GM21381 (cell line): ENCODE results near the gene RAB3B.
"Not testable (repeated sequence)": the region's sequence is repeated elsewhere in the genome, so short reads cannot be mapped to it uniquely, and the experiment has no call there.

Source experiments
- ATAC-seq: cut with Tn5 transposase; IDR thresholded peaks from one replicate; pipeline ENCODE4 v1.9.1; 2021; ENCODE audit warnings: mild to moderate bottlenecking, moderate library complexity; ENCODE audit not compliant: unreplicated experiment

RAB3B gene

DNA sequence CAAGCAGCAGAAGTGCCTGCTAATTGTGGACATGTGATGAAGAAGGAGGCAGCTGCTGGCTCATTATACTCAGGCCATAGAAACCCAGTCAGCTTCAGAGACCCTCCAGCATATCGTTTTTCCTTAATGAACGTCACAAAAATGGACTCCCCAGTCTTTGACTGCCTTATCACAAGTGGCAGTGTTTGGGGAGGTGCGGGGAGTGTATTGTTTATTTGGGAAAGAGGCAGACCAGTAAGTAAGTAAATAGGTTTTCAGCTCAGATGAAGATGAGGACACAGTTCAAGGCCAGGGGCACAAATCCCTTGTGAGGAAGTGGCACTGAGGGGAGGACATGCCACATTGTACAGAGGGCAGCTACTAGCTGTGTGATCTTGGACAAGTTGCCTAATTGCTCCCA lies 68.5 kb downstream of the RAB3B start:
- no peak for ATAC-seq

DNA sequence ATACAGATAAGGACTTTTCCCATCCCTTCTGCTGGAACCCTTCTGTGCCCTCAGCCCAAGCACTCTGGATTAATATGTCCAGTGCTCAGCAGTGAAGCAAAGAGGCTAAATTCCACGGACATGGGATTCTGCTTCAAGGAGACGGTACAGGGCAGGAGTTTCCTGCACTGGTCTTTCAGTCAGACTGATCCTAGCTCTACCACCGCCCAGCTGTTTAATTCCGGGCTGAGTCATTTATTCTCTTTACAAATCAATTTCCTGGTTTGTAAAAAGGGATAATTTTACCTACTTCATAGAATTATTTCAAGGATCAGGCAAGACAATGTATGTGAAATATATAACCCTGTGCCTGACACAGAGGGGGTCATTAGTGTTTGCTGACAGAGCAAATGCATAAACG lies 70.4 kb downstream of the RAB3B start:
- no peak for ATAC-seq

GRCh38 chr1:51919684-51920083 lies 70.8 kb downstream of the RAB3B start:
- ATAC-seq = no peak

DNA sequence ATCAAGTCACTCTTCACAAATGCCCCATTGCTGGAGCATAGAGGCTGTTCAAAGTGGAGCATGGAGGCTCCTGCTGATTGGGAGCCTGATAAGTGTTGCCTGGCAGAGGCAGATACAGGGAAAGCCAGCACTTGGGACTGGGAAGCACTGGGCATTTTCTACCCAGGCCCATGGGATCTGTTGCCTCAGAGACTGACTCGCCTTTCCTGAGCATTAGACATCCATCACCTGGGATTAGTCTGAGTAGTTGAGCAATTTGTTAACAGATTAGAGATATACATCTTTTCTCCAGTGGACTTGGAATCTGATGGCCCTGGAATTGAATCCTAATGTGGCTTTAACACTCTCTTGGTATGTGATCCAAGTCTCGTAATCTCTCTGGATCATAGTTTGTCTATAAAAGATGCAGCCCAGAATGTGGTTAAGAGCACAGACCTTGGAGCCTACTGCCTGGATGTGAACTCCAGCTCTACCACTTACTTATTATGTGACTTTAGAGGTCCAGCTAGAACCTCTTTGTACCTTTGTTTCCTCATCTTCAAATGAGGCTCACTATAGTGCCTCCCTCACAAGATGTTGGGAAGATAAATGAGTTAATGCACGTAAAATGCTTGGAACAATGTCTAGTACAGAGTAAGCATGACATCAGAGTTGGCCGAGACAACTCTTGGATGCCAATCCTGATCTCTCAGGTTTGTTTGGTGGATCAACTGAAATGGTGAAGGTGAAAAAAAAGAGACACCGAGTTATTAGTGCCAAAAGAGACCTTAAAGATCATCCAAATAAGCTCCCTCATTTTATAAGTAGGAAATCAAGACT lies 73.7 kb downstream of the RAB3B start:
- ATAC-seq = no peak

- ATAC-seq = no peak
These were observed 74.5 kb downstream of the RAB3B start for GRCh38 chr1:51915951-51916350.

GRCh38 chr1:51912881-51913280 lies 77.6 kb downstream of the RAB3B start:
- ATAC-seq = no peak

DNA sequence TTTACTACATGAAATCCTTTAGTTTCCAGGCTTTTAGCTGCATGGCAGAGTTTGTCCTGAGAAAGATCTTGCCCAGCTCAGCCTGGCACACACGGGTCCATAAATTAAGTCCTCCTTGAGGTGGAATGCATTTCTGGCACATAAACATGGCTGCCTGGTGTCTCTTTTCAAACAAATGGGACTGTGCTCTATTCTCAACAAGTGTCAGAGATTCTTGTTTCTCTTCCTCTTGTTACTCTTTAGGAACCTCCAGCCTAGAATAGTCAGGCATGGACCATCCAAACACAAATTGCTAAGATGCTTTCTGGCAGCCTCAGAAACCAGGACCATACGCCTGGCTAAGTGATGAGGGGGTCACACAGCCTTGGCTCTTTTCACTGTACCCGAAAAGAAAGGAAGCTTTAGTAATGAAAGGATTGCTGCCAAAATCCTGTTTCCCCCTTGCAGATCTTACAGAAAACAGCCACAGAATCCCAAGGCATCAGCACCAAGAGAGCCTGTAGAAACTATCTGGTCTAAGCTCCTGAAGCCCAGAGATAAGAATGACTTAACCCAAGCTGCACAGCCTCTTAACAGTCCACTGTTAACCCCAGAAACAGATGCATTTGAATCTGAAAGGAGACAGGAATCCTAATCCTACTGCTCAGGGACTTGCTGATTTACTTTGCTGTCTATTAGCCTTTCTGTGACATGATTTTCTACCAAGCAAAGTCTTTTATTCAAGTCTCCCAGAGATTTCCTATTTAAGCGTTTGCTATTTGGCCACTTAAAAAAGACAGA lies 80.1 kb downstream of the RAB3B start:
- ATAC-seq = no peak

DNA sequence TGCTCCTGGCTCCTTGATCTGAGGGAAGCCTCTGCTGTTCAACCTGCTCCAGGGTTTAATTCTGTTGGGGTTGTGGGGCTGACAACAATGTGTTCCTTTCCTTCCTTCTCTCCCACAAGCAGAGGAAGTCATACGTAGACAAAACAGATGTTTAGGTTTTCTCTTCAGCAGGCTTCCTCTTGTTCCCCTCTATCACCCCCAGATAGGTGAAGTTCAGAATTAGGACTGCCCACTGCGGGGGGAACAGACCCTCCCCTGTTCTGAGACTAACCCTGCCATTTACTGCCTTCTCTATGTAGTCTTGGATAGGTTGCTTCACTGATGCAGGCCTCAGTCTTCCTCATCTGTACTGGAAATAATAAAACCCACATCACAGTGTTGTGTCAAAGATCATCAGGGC lies 82.0 kb downstream of the RAB3B start:
- ATAC-seq = no peak

DNA sequence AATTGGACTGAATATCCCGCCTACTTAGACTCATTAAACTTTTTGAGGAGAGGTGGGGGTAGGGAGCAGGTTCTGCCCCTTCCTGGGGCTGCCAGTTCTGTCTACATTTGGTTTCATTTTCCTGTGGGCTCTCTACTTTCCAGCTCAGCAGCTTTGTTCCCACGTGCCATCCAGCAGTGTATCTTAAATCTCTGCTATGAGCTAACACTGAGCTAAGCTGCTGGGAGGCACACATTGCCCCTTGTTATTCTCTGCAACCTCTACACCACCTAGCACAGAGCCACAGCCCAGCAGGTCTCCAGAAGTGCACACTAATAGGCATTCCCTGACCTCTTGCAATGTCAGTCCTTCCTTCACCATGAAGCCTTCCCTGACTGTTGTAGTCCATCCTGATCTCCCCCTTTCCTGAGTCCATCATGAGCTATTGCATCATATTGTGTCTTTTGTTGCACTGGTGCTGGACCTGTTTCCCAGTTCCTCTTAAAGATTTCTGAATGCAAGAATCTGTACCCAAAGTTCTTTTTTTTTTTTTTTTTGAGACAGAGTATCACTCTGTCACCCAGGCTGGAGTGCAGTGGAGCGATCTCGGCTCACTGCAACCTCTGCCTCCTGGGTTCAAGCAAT lies 83.3 kb downstream of the RAB3B start:
- ATAC-seq = no peak

DNA sequence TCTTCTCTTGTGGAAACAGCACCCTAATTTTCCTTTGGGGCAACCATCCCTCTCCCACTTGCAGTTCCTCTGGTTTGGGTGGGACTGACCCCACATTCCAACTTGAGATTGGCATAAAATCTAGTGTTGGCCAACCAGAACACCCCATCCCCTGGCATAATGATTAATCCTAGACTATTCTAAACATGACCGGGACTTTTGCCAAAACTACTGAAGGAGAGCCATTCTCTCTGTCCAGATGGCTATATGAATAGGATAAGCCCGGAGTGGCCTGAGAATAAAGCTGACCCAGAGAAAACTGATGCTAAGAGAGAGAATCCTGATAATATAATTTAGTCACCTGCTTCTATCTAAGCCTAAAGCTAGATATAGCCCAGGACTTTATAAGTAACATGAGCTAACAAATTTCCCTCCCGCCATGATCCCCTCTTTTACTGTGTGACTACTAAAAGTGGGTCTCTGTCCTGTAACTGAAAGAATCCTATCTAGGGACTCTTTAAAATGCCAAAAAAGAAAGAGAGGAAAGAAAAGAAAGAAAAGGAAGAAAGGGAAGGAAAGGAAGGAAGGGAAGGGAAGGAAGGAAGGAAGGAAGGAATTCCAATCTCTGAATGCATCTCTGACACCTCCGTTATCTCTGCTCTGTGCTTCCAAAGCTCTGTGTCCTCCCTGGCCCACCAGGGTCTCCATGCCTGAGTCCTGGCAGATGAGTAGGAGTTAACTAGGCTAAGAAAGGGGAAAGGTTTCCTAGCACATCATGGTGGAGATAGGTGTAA lies 84.0 kb downstream of the RAB3B start:
- ATAC-seq = no peak

DNA sequence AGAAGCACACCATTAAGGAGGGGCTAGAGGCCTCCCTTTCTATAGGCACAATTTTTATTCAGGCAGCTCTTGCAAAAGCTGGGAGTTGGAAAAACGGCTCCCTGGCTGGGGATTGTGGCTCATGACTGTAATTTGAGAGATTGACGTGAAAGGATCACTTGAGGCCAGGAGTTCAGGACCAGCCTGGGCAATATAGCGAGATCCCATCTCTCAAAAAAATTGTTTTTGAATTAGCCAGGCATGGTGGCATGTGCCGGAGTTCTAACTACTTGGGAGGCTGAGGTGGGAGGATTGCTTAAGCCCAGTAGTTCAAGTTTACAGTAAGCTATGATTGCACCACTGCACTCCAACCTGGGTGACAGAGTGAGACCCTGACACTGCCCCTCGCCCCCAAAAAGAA lies 88.0 kb downstream of the RAB3B start:
- ATAC-seq = no peak

DNA sequence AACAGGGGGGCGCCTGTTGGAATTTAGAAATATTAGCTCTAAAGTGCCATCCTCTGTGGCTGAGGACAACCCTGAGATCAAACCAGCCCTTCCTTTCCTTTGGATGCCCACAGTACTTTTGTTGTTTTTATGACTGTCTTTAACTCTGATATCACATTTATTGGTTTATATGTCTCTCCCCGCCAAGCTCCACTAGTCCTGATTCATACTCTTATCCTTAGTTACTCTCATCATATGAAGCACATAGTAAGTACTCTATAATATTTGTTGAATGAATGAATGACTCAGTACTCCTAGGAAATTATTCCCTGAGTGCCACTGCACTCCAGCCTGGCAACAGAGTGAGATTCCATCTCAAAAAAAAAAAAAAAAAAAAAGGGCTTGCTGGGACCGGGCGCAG lies 89.3 kb downstream of the RAB3B start:
- no peak for ATAC-seq

- ATAC-seq = no peak
These were observed 91.5 kb downstream of the RAB3B start for GRCh38 chr1:51899022-51899421.

- no peak for ATAC-seq
These were observed 92.3 kb downstream of the RAB3B start for GRCh38 chr1:51898090-51898734.

GRCh38 chr1:51897699-51898031 lies 92.8 kb downstream of the RAB3B start:
- ATAC-seq = no peak

GRCh38 chr1:51894748-51895147 lies 95.8 kb downstream of the RAB3B start:
- not testable (repeated sequence) for ATAC-seq

DNA sequence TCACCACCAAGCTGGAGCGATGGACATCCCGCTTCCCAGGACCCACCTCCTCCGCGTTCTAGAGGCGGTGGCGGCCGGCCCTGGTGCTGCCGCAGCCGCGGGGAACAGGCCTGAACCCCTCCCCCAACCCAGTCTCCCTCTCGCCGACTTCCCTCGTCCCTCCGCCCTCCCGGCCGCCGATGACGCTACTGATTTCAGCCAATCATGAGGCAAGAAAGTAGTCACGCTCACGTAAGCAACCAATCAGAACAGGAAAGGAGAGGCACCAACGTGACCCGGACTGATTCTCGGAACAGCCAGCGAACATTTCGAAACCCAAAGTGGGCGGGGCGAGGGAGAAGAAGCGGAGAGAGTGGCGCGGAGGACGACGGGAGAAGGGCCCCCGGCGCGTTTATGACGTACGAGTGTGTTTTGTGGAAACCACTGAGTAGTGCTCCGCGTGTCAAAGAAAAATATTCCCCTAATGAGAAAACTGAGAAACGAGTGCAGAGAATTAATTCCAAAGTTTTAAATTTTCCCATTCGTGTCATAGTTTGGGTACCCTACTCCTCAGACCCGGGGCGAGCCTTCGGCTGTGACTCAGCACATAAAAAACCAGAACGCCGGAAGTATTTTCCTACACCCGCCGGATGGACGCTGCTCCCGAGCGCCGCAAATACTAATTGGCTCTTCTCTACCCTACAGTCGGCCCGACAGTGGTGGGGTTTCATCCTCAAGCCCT lies 111.7 kb downstream of the RAB3B start, which contains the start of gene NRDC:
Gene NRDC (minus strand): TSS at position 112 of the 721 bp plus-strand sequence. CDS start 112 bp downstream, outside the sequence.
- peak; percentile 94 for ATAC-seq

DNA sequence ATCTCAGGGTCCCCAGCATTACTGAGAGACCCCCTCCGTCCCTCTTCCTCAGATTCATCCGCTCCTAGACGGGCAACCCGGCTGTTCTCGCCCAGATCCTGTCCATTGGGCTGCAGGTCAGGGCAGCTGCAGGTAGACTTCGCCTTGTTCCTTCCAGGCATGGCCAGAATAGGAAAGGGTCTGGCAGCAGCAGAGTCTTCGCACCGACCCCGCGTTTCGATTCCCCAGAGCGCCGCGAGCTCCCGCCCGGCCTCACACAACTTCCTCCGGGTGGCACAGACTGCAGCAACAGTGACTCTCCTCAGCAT lies 112.2 kb downstream of the RAB3B start:
- peak; percentile 22 for ATAC-seq

DNA sequence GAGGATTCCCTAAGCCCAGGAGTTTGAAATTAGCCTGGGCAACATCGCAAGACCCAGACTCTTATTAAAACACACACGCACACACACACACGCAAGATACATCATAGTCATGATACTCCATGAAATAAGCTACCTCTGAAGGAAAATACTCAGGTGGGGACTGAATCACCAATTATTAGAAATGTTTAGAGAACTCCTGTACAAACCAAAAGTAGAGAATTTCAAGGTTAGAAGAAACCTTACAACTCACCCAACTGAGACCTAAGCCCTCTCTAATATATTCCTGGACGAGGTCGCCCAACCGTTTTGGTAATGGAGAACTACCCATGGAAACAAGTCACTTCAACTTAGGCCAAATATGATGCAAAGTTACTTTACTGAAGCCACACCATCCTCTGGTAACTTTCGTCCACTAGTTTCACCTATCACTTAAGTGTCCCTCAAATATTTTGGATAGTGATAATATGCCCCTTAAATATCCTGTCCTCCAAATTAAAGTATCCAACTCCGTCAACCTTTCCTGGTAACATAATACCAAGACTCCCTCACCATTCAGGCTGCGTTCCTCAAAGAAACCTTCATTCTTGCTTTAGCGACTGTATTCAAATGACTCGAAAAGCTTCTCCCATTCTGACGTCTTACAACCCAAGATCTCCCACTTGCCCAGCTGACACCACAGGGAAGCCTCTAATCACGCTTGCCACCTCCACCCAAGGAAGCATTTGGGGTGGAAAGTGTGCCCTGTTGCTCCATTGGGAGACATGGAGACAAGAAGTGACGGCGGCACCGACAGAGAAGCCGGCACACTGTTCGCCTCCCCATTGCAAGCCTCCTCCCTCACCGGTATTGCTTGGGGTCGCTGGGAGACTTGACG lies 112.8 kb downstream of the RAB3B start:
- no peak for ATAC-seq
